Duodenal mucosa (tissue), 2 donors: Measurements from ENCODE around the gene CNOT6.
"Not testable (repeated sequence)": the region's sequence is repeated elsewhere in the genome, so short reads cannot be mapped to it uniquely, and the experiment has no call there.

ENCODE experiments used
- H3K27ac ChIP-seq: one replicate; pipeline ENCODE4 v1.7.0; 2013; ENCODE audit warnings: low read depth, low read length
- H3K27me3 ChIP-seq, 2 donors: one replicate each; pipeline ENCODE4 v1.7.0; 2013; ENCODE audit warnings: low read length in 2 of 2, control low read depth in 1 of 2; ENCODE audit not compliant: insufficient read depth in 2 of 2, control insufficient read depth in 1 of 2
- H3K36me3 ChIP-seq, 2 donors: one replicate each; pipeline ENCODE4 v1.7.0; 2013; ENCODE audit warnings: low read length in 2 of 2, control low read depth in 1 of 2; ENCODE audit not compliant: insufficient read depth in 2 of 2, control insufficient read depth in 1 of 2
- H3K4me1 ChIP-seq, 2 donors: one replicate each; pipeline ENCODE4 v1.7.0; 2013; ENCODE audit warnings: low read length in 2 of 2, control low read depth in 1 of 2; ENCODE audit not compliant: insufficient read depth in 2 of 2, control insufficient read depth in 1 of 2
- H3K4me3 ChIP-seq, 2 donors: one replicate each; pipeline ENCODE4 v1.7.0; 2013; ENCODE audit warnings: low read length in 2 of 2, low read depth in 1 of 2
- H3K9ac ChIP-seq, 2 donors: one replicate each; pipeline ENCODE4 v1.7.0; 2013; ENCODE audit warnings: low read length in 2 of 2, low read depth in 1 of 2
- H3K9me3 ChIP-seq, 2 donors: one replicate each; pipeline ENCODE4 v1.7.0; 2013; ENCODE audit warnings: low read length in 2 of 2, control low read depth in 1 of 2; ENCODE audit not compliant: control insufficient read depth in 1 of 2

Gene CNOT6

DNA sequence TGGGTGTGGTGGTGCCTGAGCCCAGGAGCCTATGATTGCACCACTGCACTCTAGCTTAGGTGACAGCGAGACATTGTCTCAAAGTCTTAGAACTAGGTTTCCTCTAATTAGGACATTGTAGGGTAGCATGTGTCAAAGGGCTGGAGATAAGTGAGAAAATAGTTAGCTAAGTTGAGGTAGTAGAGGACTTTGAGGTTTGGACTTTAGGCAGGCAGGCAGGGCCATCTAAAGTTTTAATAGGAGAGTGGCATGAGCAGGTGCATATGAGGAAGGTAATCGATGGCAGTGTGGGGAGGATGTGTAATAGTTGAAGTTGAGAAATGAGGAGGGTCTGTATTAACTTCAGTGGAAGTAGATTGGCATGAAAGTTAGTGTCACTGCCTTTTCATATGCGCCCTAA, 21.1 kb downstream of the CNOT6 start:
- Histone ChIP-seq H3K9ac (no peak overlapping the region), H3K9me3 (no peaks in the 10 kb centered on the region), H3K27ac (no peak overlapping the region), H3K27me3 (no peaks in the 10 kb centered on the region), H3K36me3 (no peaks in the 10 kb centered on the region), H3K4me3 (peak overlapping the region in 1 of 2 donors; percentile 2), H3K4me1 (peaks cover 10 to 20% of the 10 kb centered on the region in 2 donors)

DNA sequence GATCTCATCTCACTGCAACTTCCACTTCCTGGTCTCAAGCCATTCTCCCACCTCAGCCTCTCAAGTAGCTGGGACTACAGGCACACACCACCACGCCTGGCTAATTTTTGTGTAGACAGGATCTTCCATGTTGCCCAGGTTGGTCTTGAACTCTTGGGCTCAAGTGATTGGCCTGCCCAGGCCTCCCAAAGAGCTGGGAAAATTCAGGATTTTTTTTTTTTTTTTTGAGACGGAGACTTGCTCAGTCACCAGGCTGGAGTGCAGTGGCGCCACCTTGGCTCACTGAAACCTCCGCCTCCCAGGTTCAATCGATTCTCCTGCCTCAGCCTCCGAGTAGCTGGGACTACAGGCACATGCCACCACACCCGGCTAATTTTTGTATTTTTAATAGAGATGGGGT, 21.8 kb downstream of the CNOT6 start:
- H3K27ac ChIP-seq, H3K9me3 ChIP-seq, H3K9ac ChIP-seq, H3K4me3 ChIP-seq, H3K36me3 ChIP-seq, H3K27me3 ChIP-seq: not testable (repeated sequence)
- H3K4me1 ChIP-seq, result peaks cover 10 to 20% of the 10 kb centered on the region in 2 donors

DNA sequence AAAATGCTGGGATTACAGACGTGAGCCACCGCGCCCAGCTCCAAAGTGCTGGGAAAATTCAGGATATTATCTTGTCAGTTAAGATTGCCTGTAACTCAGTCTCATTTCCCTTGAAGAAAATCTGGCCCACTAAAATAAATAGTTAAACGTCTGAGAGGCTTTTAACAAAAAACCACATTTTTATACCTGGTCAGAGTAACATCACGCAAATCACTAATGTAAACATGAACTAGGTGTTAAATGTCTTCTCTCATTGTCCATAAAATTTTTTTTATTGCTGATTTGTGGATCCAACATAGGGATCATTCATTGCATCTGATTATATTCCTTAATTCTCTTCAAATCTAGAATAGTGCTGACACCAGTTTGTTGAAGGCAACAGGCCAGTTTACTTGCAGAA, 22.3 kb downstream of the CNOT6 start:
- Histone ChIP-seq H3K9ac (no peak overlapping the region), H3K36me3 (no peaks in the 10 kb centered on the region), H3K27me3 (no peaks in the 10 kb centered on the region), H3K27ac (no peak overlapping the region), H3K9me3 (no peaks in the 10 kb centered on the region), H3K4me3 (no peak overlapping the region), H3K4me1 (peaks cover 10 to 20% of the 10 kb centered on the region in 2 donors)

DNA sequence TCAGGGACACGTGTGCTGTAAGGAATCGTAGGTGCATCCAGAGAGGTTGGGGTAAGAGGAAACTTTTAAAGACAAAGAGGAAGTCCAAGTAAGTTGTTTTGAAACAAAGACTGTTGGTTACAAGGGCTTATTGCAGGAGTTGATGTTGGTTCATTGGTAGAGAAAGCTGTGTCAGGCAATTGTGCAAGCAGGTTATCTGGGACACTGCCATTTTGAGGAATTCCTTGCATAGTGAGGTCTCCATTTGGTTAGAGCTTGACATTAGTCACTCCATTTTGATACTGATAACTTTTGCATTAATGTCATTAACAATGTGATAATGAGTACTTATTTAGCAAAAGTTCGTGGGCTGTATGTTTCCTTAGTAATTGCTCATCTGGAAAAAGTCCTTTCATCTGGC, 24.9 kb downstream of the CNOT6 start:
- H3K4me3 ChIP-seq, result no peak overlapping the region
- peaks cover 10 to 21% of the 10 kb centered on the region in 2 donors for H3K4me1 ChIP-seq
- H3K9ac ChIP-seq, result no peak overlapping the region
- no peaks in the 10 kb centered on the region for H3K9me3 ChIP-seq
- H3K27me3 ChIP-seq, result no peaks in the 10 kb centered on the region
- no peaks in the 10 kb centered on the region for H3K36me3 ChIP-seq
- H3K27ac ChIP-seq, result no peak overlapping the region

DNA sequence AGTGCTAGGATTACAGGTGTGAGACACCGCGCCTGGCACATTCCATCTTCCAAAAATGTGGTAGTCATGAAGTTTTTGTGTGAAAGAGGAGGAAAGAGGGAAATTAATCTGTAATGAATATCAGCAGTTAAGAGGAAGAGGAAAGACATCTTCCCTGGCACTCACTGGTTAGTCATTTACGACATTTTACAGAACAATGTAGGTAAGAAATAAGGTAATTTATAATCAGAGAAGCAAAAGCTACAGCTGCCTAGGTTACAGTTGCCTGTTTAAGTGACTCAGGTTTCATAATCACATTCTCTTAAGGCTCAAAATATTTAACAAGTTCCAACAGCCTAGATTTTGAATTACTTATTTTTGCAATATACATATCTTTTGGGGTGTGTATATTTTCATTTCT, 26.9 kb downstream of the CNOT6 start:
- Histone ChIP-seq H3K27me3 (no peaks in the 10 kb centered on the region), H3K4me1 (peaks cover 0 to 13% of the 10 kb centered on the region in 2 donors)

DNA sequence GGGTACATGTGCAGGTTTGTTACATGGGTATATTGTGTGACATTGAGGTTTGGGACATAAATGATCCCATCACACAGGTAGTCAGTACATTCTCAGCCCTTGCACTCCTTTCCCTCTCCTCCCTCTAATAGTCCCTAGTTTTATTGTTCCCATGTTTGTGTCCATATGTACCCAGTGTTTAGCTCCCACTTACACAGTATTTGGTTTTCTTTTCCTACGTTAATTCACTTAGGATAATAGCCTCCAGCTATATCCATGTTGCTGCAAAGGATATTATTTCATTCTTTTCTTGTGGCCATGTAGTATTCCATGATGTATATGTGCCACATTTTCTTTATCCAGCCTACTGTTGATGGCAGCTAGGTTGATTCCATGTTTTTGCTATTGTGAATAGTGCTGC, 27.4 kb downstream of the CNOT6 start:
- Histone ChIP-seq H3K27me3 (no peaks in the 10 kb centered on the region), H3K9ac (no peak overlapping the region), H3K4me3 (no peak overlapping the region), H3K4me1 (peaks cover 0 to 13% of the 10 kb centered on the region in 2 donors), H3K9me3 (no peaks in the 10 kb centered on the region), H3K36me3 (no peaks in the 10 kb centered on the region), H3K27ac (no peak overlapping the region)

More for the DNA sequence above, 26.9 kb downstream of the CNOT6 start:
- Histone ChIP-seq H3K36me3 (no peaks in the 10 kb centered on the region), H3K9me3 (no peaks in the 10 kb centered on the region), H3K27ac (no peak overlapping the region), H3K4me3 (no peak overlapping the region), H3K9ac (no peak overlapping the region)

DNA sequence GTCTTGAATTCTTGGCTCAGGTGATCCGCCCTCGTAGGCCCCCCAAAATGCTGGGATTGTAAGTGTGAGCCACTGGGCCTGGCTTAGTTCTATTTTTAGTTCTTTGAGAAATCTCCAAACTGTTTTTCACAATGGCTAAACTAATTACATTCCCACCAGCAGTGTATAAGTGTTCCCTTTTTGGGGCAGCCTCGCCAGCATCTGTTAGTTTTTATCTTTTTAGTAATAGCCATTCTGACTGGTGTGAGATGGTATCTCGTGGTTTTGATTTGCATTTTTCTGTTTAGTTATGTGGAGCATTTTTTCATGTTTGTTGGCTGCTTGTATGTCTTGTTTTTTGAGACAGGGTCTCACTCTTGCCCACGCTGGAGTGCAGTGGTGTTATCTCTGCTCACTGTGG, 28.2 kb downstream of the CNOT6 start:
- H3K36me3 ChIP-seq, result no peaks in the 10 kb centered on the region
- no peak overlapping the region for H3K9ac ChIP-seq
- no peaks in the 10 kb centered on the region for H3K9me3 ChIP-seq
- no peak overlapping the region for H3K4me3 ChIP-seq
- no peaks in the 10 kb centered on the region for H3K27me3 ChIP-seq
- H3K27ac ChIP-seq, result no peak overlapping the region
- H3K4me1 ChIP-seq, result peaks cover 0 to 13% of the 10 kb centered on the region in 2 donors

DNA sequence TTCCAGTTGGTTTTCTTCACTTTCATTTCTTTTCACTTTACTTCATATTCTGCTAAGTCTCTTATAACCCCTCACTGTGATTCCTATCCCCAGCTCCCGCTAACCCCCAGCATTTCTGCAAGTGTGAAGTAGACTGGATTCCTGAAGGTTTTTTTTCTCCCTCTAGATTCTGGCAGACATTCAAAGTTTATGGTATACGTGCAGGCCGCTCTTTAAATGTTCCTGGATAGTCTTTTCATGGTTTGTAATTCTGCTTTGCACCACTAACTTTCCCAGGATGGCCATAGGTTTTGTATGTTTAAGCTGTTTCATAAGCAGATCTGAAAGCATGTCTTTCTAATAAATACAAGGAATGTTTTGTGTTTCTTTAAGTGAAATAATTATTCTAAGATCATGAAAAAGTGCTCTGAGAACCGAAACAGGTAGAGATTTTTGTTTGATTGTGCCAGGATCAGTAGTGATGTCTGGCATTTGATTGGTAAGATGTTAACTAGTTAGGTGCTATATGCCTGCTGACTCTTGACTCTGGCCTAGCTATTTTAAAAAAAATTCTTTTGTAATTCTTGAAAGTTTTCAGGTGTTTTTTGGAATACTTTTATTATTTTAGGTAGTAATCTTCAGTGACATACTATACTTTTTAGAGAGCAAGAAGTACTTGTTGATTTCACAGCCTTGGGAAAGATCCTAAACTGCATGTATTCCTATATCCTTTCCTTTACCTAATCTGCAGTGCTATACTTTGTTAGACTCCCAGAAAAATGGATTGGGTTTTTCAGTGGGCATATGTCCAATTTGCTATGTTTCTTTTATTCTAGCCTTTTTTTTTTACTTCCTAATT, 29.7 kb downstream of the CNOT6 start:
- no peaks in the 10 kb centered on the region for H3K27me3 ChIP-seq
- H3K4me3 ChIP-seq, result no peak overlapping the region
- peaks cover 0 to 13% of the 10 kb centered on the region in 2 donors for H3K4me1 ChIP-seq
- H3K9ac ChIP-seq, result no peak overlapping the region
- H3K36me3 ChIP-seq, result peaks cover 0 to 4% of the 10 kb centered on the region in 2 donors
- no peak overlapping the region for H3K27ac ChIP-seq
- H3K9me3 ChIP-seq, result no peaks in the 10 kb centered on the region

DNA sequence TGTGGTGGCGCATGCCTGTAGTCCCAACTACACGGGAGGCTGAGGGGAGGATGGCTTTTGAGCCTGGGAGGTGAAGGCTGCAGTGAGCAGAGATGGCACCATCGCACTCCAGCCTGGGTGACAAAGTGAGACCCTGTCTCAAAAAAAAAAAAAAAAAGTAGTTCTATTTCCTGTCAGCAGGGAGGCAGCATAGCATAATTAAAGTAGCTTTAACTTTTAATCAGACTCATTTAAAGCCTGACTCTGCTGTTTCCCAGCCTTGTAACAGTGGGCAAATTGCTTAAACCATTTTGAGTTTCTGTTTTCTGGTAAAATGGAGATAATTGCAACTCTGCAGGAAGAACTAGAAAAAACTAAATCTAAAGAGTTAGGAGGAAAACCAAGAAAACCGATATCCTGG, 31.2 kb downstream of the CNOT6 start:
- Histone ChIP-seq H3K27ac (no peak overlapping the region), H3K9me3 (no peaks in the 10 kb centered on the region), H3K4me1 (peaks cover 0 to 13% of the 10 kb centered on the region in 2 donors), H3K9ac (no peak overlapping the region), H3K27me3 (no peaks in the 10 kb centered on the region), H3K36me3 (peaks cover 0 to 13% of the 10 kb centered on the region in 2 donors), H3K4me3 (no peak overlapping the region)

DNA sequence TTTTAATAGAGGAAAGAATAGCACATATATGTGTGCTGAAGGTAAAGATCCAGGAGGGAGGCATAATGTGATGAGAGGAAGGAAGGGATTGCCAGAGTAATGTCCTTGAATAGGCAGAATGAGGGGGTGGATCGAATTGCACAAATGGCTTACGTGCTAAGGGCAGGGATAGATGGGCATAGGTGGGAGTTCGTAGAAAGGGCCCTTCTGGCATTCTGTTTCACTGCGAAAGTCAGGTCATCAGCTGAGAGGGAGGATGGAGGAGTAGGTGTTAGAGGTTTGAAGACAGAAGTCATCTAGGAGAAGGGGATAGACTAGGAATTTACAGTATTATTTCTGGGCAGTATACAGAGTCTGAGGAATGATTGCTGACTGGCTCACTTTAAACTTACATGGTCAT, 32.1 kb downstream of the CNOT6 start:
- peaks cover 0 to 13% of the 10 kb centered on the region in 2 donors for H3K4me1 ChIP-seq
- no peak overlapping the region for H3K9ac ChIP-seq
- H3K4me3 ChIP-seq, result no peak overlapping the region
- peaks cover 0 to 13% of the 10 kb centered on the region in 2 donors for H3K36me3 ChIP-seq
- no peaks in the 10 kb centered on the region for H3K27me3 ChIP-seq
- H3K9me3 ChIP-seq, result no peaks in the 10 kb centered on the region
- H3K27ac ChIP-seq, result no peak overlapping the region
